Vagina (tissue), 2 donors: ENCODE results near the gene DNAJB1.

Experiments
- POLR2A ChIP-seq, 2 donors: fragments of 450-650 bp; IDR thresholded peaks; one replicate each; pipeline ENCODE4 v1.6.1; 2017; ENCODE audit warnings: antibody characterized with exemption in 2 of 2, mild to moderate bottlenecking in 2 of 2, moderate library complexity in 2 of 2
- TF ChIP-seq, protein P1 (sequence below), 3 experiments: fragments of 450-650 bp in 2 of 3; fragments of 200-600 bp in 1 of 3; sonication (generic) in 1 of 3; IDR thresholded peaks; one replicate each; pipeline ENCODE4 v1.5.1; 2017 to 2019; ENCODE audit warnings: antibody characterized with exemption in 3 of 3, mild to moderate bottlenecking in 2 of 3, moderate library complexity in 2 of 3

DNA sequence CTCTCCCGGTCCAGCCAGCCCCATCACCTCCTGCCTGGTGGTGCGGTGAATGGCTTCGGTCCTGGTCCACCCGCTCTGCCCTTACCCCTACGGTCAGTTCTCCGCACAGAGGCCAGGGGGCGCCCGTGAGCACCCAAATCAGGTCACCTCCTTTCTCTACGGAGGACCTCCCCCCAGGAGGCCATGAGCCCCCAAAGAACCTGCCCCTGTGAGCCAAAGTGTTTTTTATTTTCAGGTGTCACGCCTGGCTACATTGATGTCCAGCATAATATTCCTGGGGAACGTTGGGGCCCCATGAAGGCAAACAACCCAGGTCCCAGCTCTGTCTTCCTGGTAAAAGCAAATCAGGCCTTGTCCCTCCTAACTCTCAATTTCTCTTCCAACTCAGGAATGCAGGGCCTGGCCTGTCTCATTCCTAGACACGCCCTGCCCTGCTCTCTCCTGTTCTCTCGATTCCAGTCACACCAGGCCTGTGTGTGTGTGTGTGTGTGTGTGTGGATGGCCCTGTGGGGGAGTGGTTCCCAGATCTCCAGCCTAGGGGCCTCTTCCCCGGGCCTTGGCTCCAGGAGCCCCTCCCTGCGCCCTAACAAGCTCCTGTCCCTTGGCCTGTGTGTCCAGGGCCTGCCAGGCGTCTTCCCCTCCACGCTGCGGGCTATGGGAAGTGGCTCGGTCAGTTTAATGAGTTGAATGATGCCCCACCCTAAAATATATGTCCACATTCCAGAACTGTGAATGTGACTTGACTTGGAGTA, 12.5 kb downstream of the DNAJB1 start:
- TF ChIP-seq, protein P1, sequence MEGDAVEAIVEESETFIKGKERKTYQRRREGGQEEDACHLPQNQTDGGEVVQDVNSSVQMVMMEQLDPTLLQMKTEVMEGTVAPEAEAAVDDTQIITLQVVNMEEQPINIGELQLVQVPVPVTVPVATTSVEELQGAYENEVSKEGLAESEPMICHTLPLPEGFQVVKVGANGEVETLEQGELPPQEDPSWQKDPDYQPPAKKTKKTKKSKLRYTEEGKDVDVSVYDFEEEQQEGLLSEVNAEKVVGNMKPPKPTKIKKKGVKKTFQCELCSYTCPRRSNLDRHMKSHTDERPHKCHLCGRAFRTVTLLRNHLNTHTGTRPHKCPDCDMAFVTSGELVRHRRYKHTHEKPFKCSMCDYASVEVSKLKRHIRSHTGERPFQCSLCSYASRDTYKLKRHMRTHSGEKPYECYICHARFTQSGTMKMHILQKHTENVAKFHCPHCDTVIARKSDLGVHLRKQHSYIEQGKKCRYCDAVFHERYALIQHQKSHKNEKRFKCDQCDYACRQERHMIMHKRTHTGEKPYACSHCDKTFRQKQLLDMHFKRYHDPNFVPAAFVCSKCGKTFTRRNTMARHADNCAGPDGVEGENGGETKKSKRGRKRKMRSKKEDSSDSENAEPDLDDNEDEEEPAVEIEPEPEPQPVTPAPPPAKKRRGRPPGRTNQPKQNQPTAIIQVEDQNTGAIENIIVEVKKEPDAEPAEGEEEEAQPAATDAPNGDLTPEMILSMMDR (IDR thresholded peaks at IDR 0.05): peak; percentile 6 to 44 (median 23)
- TF ChIP-seq POLR2A (IDR thresholded peaks at IDR 0.05): no peak
